Mucosa of descending colon (tissue), 3 donors: ENCODE data around the gene LRRC4B. TPM values are rescaled to one million over a fixed set of nuclear protein-coding genes. Genes with fewer than 3 reads are reported as not detected.

Experiments used
- ATAC-seq: fragments of 200-7000 bp; cut with Tn5 transposase; one replicate; pipeline ENCODE4 v1.9.1; 2020; ENCODE audit warnings: mild to moderate bottlenecking, moderate library complexity
- DNase-seq, 3 donors: peaks; one replicate each; pipeline ENCODE4 v3.0.0-alpha.2; 2020
- H3K36me3 ChIP-seq: fragments of 200-600 bp; one replicate; pipeline ENCODE4 v1.8.0; 2021; ENCODE audit warnings: low read depth, mild to moderate bottlenecking
- H3K4me1 ChIP-seq: fragments of 200-600 bp; one replicate; pipeline ENCODE4 v1.8.0; 2021; ENCODE audit warnings: low read depth, mild to moderate bottlenecking
- H3K4me3 ChIP-seq: fragments of 200-600 bp; one replicate; pipeline ENCODE4 v1.8.0; 2021; ENCODE audit warnings: mild to moderate bottlenecking
- H3K9me3 ChIP-seq: fragments of 200-600 bp; one replicate; pipeline ENCODE4 v1.8.0; 2021; ENCODE audit warnings: mild to moderate bottlenecking
- CTCF ChIP-seq: fragments of 200-600 bp; IDR thresholded peaks from one replicate; pipeline ENCODE4 v1.8.0; 2022; ENCODE audit warnings: antibody characterized with exemption, mild to moderate bottlenecking
- intact Hi-C, 2 donors: fragments of 100-400 bp; cut with DNase I in 1 of 2; cut with micrococcal nuclease in 1 of 2; formaldehyde crosslinking; loops; one replicate each; pipeline versions ENCODE4 v1.11.0 to v1.11.1; 2022; cut with DNase I, micrococcal nuclease
- total RNA-seq, 3 donors: library from RNA; stranded (reverse); fragmentation: NEBNext Ultra II Directional in 2 of 3; extraction: Animal tissue kit (Norgen Biotek cat#: 25700) in 2 of 3; gene quantifications; one replicate each; pipeline versions ENCODE4 v1.2.1 to v1.2.4, GENCODE V29; 2021 to 2023
- donor health status: DM: no; HTN: no; CAD: no; lungs with moderate emphysema.
- donor health status: DM: no; HTN: no; CAD: no.
- donor health status: DM: no; HTN: yes; CAD: no.

The LRRC4B gene
- total RNA-seq, 3 donors from 2014 or later, result 0.52 to 4.8 (median 1.3) TPM

GRCh38 chr19:50549927-50550593 is 18.2 kb downstream of the LRRC4B start:
- no peak for ATAC-seq
- intact Hi-C loops, result no loop called here
- no peaks in the 10 kb centered on the region for H3K9me3 ChIP-seq
- H3K4me3 ChIP-seq, result no peak overlapping the region
- DNase-seq, result no peak
- no peaks in the 10 kb centered on the region for H3K36me3 ChIP-seq
- TF ChIP-seq CTCF, result no peak
- no peaks in the 10 kb centered on the region for H3K4me1 ChIP-seq

DNA sequence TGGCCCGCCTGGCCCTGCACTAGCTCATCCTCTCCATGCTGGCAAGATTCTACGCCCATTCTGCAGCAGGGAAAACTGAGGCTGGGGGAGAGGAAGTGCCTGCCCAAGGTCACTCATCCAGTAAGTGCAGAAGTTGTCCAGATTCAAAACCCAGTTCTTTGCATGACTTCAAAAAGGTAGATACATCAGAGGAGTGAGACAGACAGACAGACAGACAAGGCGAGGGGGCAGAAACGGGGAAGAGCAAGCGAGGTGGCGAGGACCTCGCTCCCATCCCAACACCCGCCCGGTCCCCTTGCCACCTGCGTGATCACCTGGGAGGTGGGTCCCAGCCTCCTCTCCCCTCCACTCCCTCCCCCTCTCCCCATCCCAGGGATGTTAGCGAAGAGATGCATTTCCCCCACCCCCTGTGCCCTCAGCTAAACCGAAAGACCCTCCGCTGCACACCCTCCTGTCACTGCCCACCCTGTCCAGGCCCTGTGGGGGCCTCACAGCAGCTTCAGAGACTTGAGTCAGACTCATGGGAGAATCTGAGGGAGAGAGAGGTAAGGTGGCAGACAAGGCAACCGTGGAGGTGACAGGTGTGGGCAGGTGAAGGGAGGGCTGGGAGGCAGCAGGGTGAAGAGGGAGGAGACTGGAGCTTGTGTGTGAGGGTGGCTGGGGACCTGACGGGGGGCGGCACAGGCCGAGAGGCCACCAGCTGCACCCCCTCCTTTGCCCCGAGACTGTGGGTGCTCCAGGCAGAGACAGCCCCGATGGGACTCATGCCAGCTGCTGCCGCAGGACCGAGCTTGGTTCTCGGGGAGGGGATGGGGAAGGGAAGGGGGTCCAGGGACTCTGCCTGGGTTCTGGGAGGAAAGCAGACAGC is 18.9 kb downstream of the LRRC4B start:
- ATAC-seq (no peak), DNase-seq (no peak)
- no peaks in the 10 kb centered on the region for H3K4me1 ChIP-seq
- no peaks in the 10 kb centered on the region for H3K36me3 ChIP-seq
- intact Hi-C loops, result no loop called here
- H3K9me3 ChIP-seq, result no peaks in the 10 kb centered on the region
- TF ChIP-seq CTCF, result no peak
- H3K4me3 ChIP-seq, result no peak overlapping the region

DNA sequence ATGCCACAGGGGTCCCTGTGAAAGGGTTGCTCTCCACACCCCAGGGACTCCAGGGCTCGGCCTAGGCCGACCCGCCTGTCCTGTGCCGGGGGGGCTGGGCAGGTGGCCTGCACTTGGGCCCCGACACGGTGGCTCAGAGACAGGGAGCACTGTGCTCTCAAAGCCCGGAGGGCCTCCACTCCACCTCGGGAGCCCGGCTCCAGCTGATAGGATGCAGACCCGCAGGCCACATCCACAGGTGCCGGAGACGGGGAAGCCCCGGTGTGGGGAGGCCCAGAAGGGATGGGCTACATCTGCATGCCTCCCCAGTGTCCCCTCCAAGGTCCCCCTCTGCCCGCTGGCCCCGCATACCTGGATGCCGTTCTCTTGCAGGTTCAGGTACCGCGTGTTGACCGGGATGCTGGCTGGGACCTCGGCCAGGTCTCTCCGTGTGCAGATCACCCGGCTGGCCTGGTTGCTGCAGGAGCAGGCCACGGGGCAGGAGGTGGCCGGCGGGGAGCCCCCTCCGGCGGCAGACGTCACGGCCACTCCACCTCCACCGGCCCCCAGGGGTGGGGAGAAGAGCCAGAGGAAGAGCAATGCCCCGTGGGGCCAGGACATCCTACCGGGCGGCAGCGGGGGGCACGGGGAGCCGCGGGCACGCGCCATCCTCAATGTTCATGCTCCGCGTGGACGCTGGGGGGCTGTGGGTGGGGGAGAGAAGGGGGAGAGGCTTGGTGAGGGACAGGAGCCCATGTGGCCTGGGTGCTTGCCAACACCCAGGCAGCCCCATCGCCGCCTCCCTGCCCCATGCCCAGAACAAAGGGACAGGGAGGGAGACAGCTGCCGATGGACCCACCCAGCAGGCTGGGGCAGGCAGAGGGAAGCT is 19.8 kb downstream of the LRRC4B start:
- DNase-seq (no peak), ATAC-seq (no peak)
- TF ChIP-seq CTCF, result no peak
- Histone ChIP-seq H3K4me3 (no peak overlapping the region), H3K36me3 (no peaks in the 10 kb centered on the region), H3K4me1 (no peaks in the 10 kb centered on the region), H3K9me3 (no peaks in the 10 kb centered on the region)
- intact Hi-C loops, result no loop called here

- ATAC-seq, result no peak
- no peak for TF ChIP-seq CTCF
- Histone ChIP-seq H3K4me1 (no peaks in the 10 kb centered on the region), H3K36me3 (no peaks in the 10 kb centered on the region), H3K4me3 (no peak overlapping the region), H3K9me3 (no peaks in the 10 kb centered on the region)
- intact Hi-C loops, result no loop called here
- no peak for DNase-seq
Measured at GRCh38 chr19:50547385-50548190, 20.6 kb downstream of the LRRC4B start.
